Heart left ventricle (tissue), 13 donors: ENCODE measurements around the gene TMEM30B.

ENCODE experiments used
- POLR2A ChIP-seq, 2 donors: fragments of 450-650 bp; IDR thresholded peaks; one replicate each; pipeline ENCODE4 v1.6.1; 2017; ENCODE audit warnings: antibody characterized with exemption in 2 of 2, mild to moderate bottlenecking in 2 of 2, moderate library complexity in 2 of 2
- TF ChIP-seq, protein P1 (sequence below), 12 donors: fragments of 200-600 bp; sonication (generic) in 4 of 12; IDR thresholded peaks; one replicate each; pipeline versions ENCODE4 v1.5.0 to v1.8.0; 2018 to 2022; ENCODE audit warnings: antibody characterized with exemption in 12 of 12, mild to moderate bottlenecking in 5 of 12
- donor health status: ischemic (EF 13 %, LVEDD 7.1; RV severe dilation, severe dysfunction).
- donor health status: DM: no; HTN: yes; CAD: no.
- donor health status: DM: no; HTN: no; CAD: no.
- donor health status: ischemic (EF 25% LVEDD 6.9; RV normal size, moderate dysfunction).
- donor health status: ischemic (EF 25% LVEDD 5.7; RV mildly dilated, moderate dysfunction).
- donor health status: ischemic (EF 35%, LVEDD 5.7; RV mildly dilated, moderate dysfunction).
- donor health status: nonischemic (EF 11% LVEDD 7.7; RV severe dilation, severe dysfunction).
- donor health status: DM: yes; HTN: yes; CAD: no.
- donor health status: PGD.
- donor health status: ischemic (EF 29% LVEDD 5.4; RV normal size, mild dysfunction).
- donor health status: nonischemic (EF 23%, LVEDD 6.1; RV moderate dilation, normal function).

DNA sequence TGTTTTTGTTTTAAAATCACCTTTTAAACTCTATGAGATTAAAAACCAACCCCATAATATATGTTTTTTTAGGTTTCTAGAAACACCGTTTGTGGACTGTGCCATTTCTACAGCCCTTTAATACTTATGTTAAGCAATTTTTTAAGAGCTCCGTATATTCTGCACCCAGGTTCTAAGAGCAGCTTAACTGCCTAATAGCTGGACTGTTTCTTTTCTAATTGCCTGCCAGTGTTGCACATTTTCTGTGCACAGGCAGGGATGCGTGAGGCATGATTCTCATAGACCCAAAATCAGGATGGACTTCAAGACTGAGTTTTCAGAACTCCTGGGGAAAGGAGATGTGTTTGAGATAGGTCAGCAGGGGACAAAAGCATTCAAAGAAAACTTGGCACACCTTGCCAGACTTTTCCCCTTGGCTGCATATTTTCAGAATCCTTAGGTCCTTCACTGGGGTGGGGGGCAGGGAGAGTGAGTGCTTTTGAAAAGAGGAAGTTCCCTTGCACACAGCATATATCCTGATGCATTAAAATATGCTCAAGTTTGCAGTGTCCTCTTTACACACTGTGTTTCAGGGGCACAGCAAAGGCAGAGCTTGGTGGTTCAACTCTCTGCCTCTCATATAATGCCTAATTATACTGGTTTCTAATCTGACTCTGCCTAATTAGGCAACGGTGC, 27.9 kb downstream of the TMEM30B start:
- TF ChIP-seq, protein P1, sequence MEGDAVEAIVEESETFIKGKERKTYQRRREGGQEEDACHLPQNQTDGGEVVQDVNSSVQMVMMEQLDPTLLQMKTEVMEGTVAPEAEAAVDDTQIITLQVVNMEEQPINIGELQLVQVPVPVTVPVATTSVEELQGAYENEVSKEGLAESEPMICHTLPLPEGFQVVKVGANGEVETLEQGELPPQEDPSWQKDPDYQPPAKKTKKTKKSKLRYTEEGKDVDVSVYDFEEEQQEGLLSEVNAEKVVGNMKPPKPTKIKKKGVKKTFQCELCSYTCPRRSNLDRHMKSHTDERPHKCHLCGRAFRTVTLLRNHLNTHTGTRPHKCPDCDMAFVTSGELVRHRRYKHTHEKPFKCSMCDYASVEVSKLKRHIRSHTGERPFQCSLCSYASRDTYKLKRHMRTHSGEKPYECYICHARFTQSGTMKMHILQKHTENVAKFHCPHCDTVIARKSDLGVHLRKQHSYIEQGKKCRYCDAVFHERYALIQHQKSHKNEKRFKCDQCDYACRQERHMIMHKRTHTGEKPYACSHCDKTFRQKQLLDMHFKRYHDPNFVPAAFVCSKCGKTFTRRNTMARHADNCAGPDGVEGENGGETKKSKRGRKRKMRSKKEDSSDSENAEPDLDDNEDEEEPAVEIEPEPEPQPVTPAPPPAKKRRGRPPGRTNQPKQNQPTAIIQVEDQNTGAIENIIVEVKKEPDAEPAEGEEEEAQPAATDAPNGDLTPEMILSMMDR (IDR thresholded peaks at IDR 0.05), result no peak
- TF ChIP-seq POLR2A (IDR thresholded peaks at IDR 0.05), result no peak
